NCI-H774 (cell line): ENCODE results near the gene FZR1.

ENCODE experiments used
- DNase-seq: peaks from one replicate; lab custom pipeline; 2025; lab: John Stamatoyannopoulos, UW

Gene FZR1

DNA sequence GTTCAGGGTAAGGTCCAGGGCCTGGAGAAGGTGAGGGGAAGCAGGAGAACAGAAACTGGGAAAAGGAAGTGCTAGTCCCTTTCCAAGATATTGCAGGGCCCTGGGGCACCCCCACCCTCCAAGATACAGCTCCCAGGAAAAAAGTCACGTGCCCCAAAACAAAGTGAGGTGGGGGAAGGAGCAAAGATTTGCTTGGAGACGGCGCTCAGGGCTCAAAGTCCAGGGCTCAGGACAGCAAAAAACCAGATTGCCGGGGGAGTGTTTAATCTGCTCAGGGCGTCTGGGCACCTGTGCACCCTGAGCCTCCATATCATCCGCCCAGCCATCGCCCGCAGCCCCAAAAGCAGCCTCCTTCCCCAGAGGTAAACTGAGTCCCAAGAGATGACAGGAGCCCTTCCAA is 32.1 kb upstream of the FZR1 start:
- DNase-seq, result no peak

DNA sequence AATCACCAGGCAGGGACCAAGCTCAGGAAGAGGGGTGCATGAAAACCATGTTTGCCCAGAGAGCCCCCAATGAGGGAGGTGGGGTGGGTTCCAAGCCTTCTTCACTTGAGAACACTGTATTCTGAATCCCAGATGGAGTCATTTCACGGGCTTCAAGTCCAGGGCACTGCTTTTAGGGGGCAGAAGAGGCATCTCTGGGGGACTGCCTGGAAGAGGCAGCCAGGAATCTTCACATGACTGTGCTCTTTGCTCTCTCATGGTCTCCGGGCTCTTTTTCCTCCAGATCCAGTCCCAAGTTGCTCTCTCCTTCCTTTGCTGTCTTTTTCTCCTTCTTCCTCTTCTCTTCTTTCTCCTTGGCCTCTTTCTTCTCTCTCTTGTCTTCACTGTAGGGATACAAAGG is 31.5 kb upstream of the FZR1 start:
- no peak for DNase-seq

DNA sequence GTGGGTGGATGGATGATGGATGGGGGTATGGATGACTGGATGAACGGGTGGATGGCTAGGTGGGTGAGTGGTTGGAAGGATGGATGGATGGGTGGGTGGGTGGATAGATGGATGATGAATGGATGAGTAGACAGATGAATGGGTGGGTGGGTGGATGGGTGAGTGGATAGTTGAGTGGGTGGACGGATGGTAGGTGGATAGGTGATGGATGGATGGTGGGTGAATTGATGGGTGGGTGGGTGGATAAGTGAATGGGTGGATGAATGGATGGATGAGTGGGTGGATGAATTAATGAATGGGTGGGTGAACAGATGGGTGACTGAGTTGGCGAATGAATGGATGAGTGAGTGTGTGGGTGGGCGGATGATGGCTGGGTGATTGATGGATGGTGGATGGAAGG is 30.7 kb upstream of the FZR1 start:
- DNase-seq, result no peak

DNA sequence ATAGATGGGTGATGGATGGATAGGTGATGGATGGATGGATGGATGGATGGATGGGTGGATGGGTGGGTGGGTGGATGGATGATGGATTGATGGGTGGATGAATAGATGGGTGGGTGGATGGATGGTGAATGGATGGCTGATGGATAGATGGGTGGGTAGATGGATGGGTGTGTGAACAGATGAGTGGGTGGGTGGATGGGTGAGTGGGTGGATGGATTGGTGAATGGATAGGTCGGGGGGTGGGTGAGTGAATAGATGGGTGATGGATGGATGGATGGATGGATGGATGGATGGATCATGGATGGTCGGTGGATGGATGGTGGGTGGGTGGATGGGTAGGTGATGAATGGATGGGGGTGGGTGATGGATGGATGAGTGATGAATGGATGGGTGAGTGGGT is 29.3 kb upstream of the FZR1 start:
- DNase-seq, result no peak

DNA sequence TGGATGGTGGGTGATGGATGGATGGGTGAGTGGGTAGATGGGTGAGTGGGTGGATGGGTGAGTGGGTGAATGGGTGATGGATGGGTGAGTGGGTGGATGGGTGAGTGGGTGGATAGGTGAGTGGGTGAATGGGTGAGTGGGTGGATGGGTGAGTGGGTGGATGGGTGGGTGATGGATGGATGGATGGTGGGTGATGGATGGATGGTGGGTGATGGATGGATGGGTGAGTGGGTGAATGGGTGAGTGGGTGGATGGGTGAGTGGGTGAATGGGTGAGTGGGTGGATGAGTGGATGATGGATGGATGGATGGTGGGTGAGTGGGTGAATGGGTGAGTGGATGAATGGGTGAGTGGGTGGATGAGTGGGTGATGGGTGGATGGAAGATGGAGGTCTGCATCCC is 28.6 kb upstream of the FZR1 start:
- no peak for DNase-seq

DNA sequence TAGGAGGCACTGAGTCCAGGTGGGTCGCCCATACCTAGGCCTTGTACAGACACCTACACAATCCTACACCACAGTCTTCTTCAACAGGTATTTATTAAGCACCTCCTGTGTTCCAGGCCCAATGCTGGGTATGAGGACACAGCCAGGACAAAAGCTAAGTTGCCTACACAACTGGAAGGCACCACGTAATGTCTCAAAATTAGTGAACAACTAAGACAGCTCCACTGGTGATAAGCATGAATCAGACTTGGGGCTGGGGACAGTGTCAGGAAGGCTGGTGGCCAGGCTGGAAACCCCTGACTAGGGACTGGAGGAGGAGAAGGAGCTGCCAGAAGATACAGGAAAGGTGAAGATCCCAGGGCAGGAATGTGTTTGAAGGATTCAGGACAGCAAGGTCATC is 28.2 kb upstream of the FZR1 start:
- no peak for DNase-seq

DNA sequence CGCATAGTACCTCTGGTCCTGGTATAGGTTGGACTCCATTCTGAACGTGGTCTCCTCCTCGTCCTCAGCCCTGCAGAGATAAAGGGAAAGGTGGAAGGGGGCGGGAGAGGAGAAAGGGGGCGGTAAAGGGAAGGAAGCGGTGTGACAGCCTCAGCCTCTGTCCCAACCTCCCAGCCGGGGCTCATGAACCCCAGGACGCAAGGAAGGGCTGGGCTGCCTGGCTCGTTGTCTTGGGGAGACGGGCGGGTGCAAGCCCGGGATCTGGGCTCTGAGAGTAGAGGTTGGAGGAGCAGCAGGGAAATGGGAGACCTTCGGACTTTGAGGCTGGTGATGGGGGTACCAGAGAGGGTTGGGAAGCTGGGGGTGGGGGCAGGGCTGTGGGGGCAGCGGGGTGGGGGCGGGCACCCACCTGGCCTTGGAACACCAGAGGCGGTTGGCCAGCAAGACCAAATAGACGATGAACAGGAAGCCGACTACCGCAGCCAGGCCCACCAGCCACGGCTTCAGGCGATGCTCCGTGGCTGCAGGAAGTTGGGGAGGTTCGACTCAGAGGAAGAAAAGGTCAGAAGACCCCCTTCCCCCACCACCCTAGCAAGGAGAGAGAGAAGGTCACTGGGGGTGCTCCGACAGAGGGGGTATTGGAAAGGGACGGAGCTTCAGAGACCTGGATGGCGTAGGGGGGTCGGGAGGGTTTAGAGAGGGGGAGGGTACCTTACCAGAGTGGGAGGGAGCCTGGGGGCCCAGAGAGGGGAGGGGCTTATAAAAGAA is 27.5 kb upstream of the FZR1 start:
- DNase-seq, result no peak

DNA sequence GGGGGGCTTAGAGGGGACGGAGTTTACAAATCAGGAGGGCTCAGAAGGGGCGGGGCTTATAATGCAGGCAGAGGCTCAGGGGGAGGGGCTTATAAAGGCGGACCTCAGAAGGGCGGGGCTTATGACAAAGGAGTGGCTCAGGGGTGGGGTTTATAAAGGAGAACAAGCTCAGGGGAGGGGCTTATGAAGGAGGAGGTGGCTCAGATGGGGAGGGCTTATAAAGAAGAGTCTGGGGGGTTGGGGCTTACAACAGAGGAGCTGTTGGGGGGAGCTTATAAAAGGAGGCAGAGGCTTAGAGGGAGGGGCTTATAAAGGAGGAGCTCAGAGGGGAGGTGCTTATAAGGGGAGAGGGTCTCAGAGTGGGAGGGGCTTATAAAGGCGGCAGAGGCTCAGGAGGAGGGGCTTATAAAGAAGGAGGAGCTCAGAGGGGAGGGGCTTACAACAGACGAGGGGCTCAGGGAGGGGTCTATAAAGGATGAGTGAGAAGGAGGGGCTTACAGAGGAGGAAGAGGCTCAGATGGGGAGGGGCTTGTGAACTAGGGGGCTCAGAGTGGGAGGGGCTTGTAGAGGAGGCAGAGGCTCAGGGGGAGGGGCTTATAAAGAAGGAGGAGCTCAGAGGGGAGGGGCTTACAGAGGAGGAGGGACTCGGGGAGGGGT is 26.8 kb upstream of the FZR1 start:
- no peak for DNase-seq

DNA sequence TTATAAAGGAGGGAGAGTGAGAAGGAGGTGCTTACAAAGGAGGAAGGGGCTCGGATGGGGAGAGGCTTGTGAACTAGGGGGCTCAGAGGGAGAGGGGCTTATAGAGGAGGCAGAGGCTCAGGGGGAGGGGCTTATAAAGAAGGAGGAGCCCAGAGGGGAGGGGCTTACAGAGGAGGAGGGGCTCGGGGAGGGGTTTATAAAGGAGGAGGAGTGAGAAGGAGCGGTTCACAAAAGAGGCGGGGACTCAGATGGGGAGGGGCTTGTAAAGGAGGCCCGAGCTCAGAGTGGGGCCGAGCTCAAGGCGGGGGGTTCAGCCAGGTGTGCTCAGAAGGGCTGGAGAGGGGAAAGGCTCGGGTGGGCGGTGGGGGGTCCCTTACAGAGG is 26.3 kb upstream of the FZR1 start:
- DNase-seq, result no peak

DNA sequence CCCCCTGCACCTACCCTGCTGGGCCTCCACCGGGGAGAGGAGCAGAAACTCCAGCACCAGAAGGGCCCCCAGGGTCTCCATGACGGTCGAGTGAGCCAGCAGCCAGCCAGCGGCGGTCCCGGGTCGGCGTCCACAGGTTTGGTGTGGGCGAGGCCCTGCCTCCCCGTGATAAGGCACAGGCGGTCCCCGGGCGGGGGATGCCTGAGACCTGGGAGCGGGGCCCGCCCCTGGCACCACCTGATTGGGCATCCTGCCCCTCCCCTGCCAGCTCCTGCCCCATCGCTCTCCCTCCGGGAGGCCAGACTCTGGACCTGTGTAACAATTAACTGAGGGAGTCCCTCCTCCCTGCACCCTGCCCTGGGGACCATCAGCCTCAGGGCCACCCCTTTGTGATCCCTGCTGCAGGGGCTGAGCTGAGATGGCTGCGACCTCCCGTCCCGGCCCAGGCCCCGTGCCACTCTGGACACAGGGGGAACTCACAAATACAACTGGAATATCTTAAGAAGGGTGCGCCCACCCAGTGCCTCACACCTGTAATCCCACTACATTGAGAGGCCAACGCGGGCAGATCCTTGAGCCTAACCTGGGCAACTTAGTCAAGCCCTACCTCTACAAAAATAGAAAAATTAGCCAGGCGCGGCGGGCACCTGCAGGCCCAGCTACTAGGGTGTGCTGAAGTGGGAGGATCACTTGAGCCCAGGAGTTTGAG is 25.6 kb upstream of the FZR1 start, which contains the start of gene SMIM24:
SMIM24 (minus strand) TSS at position 143 of the 709 bp plus-strand sequence; CDS start at position 81, 62 bp downstream.
- no peak for DNase-seq

DNA sequence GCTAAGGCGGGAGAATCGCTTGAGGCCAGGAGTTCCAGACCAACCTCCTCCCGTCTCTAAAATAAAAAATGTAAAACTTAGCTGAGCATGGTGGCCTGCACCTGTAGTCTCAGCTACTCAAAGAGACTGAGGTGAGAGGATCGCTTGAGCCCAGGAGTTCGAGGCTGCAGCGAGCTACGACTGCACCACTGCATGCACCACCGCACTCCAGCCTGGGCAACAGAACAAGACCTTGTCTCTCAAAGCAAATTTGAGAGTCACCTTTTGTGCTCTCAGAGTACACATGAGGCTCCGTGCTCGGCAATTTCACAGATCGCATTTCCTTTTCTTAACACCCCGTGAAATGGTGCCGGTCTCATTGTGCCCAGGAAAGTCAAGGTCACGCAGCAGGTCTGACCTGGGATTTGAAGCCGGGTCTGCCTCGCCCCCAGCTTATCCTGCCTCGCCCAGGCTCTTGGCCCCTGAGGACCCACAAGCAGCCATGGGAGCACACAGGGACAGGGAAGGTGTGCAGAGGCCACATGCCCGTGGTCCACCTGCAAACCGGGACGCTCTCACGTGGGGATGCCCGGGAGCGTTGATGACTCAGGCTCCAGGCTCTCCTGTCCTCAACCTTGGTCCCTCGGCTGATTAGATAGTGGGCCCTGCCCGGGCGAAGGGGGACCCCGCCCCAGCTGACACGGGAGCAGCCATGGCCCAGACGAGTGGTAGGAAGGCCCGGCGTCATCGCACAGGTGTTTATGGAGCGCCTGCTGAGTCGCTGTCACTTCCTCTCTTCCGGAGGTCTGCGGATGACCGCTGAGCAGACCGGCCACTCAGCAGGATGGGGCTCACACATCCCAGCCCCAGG is 24.6 kb upstream of the FZR1 start:
- DNase-seq, result no peak

DNA sequence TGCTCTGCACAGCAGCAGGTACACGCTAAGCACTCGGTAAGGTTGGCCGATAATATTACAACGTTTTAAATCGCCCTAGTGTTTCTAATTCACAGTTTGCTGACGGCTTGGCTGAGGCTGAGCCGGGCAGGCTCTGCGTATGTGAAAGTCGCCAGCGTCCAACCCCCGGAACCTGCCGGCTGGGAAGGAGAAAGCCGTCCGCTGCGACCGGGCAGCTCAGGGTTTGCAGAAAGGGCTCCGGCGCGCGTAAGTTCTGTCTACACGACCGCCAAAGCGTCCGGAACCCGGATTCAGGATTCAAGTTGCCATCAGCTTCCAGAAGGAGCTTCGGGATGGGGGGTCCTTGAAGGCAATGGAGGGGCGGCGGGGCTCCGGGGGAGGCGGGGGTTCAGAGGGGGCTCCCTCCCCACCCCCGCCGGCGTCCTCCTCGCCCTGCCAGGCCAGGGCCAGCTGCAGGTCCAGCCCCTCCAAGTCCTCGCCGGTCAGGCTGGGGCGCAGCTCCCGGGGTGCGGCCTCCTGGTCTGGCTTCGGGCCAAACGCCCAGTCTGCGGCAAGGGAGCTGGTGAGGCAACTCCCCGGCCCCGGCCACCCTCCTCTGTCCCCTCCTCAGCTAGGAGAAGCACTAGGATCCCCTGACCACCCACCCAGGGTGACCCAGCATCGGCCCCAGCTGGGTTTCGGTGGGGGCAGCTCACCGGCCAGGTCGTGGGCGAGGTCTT is 23.4 kb upstream of the FZR1 start:
- DNase-seq, result peak; percentile 40

DNA sequence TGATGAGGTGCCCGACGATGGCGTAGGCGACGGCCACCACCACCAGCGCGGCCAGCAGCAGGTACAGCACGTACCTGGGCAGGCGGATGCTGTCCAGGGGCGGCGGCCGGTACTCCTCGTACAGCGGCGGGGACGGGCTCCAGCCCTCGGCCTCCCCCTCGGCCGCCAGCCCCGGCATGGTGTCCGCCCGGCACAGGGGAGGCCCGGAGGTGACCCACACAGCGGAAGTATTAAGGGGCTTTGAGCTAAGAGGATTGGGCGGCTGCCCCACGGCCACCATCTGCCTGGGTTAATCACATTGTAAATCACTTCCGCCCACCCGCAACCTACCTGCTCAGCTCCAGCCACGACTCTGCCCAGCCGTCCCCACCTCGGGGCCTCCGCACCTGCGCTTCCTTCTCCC is 22.9 kb upstream of the FZR1 start, which contains the start of gene SMIM44:
SMIM44 (minus strand) TSS at position 216 of the 403 bp plus-strand sequence; CDS start at position 178, 38 bp downstream.
- DNase-seq, result no peak

DNA sequence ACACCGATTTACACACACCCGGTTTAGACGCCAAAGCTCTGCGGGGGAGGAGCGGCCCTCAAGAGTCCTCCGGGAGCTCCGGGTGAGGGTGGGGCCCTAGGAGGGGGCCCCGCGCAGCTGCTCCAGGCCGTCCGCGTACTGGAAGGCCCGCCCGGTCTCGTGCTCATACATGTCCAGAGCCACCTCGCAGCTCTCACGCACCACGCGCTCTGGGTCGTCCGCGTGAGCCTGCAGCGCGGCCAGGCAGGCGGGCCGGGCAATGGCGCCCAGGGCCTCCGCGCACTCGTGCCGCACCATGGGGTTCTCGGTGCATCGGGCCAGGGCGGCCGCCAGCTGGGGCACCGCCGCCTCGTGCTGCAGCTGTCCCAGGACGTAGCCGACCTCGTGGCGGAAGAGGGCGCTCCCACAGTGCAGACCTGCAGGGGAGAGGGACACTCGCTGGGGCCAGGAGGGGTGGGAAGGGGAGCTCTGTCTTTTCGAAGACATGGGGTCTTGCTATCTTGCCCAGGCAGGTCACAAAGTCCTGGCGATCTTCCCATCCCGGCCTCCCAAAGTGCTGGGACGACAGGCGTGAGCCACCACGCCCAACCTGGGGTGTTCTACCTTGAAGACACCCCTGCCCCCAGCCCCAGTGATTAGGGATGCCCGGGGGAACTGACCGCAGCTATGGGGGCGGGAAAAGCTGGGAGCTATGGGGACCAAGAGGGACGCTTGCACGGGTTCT is 14.6 kb upstream of the FZR1 start:
- no peak for DNase-seq

DNA sequence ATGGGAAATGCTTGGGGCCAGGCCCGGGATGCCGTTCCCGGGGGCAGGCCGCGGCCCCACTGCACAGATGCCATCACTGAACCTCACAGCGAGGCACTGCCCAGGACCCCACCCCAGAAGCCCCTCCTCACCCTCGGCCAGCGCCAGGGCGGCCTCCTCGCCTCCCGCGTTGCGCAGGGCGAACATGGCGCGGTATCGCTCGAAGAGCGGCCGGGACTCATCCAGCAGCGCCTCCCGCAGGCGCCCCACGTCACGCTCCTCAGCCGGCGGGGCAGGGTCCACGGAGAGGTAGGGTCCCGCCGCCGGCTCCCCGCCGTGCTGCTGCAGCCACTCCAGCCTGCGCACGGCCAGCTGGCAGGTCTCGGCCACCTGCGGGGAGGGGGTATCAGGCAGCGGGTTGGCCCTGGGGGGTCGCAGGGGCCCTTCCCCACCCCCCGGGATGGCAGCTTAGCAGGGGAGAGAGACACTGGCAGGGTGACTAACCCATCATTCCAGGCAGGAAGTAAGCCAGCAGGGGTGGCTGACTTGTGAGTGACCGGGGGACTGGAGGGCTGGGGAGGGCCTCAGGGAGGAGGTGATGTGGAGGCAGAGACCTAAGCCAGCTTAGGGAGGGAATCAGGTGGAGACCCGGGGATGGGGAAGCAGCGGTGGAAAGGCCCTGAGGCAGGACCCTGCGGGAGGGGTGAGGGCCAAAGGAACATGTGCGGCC is 13.8 kb upstream of the FZR1 start:
- DNase-seq, result no peak

DNA sequence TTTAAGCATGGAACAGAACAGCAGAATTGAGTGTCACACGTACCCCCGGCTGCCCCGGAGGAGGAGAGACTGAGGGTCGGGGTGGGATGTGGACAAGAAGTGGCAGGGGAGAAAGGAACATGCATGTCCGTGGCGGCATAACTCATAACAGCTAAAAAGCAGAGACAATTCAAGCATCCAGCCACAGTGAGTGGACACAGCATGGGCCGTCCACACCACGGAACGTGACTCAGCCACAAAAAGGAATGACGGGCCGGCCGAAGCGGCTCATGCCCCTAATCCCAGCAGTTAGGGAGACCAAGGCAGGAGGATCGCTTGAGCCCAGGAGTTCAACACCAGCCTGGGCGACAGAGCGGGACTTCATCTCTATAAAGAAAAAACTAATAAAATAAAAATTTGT is 13.2 kb upstream of the FZR1 start:
- DNase-seq, result no peak

DNA sequence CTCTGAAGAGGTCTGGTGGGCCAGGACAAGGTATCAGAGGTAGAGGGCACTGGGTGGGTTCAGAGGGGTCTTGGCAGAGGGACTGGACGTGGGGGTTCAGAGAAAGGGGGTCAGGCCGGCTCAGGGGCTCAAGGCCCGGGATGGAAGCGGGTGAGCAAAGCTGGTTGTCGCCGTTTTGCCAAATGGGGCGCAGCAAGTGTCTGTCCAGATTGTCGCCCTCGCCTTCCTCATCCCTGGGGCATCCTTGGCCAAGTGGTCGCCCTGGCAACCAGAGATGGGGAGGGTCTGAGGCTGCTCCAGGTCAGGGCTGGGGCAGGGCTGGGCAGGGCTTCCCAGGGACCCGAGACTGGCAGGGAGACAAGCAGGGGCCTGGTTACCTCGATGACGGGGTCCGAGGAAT is 12.5 kb upstream of the FZR1 start:
- no peak for DNase-seq

DNA sequence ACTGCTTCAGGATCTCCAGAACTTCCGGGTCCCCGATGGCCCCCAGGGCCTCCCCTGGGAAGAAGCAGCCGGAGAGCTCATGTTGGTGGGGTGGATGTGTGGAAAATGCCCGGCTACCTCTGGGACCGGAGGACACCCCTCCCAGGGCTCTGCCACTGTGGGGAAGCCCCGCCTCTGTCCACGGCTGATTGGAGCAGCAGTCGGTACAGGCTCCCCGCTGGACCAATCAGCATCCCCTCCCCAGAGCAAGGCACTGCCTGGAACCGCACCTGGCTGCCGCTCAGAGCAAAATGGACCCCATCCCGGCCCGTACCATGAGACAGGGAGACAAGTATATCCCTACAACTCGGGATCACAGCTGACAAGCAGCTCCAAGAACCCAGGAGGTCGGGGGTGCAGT is 12.1 kb upstream of the FZR1 start:
- no peak for DNase-seq

DNA sequence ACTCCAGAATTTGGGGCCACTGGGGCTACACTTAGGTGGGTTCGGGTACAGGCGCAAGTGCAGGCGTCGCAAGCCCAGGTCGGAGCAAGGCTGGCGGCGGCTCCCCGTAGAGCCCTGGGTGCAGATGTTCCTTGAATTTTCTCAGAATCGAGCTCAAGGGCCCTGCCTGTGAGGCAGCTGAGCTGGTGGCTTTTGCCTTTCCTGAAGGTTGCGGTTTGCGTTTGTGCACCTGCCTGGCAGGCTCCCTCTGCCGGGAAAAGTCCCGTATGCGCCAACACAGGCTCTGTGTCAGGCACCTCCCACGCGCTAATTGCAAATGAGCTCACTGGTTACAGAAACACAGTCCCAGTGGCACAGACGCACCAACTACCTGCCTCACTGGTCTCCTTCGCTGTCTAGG is 11.6 kb upstream of the FZR1 start:
- no peak for DNase-seq
